H1 (cell line): ENCODE measurements around the gene MYADM. TPM values are rescaled to one million over a fixed set of nuclear protein-coding genes. Genes with fewer than 3 reads are reported as not detected.

Experiments
- ATF3 ChIP-seq: IDR thresholded peaks from 2 replicates; pipeline ENCODE4 v1.6.1; 2011; ENCODE audit warnings: low read depth, mild to moderate bottlenecking, low read length; ENCODE audit not compliant: insufficient read depth
- EGR1 ChIP-seq: IDR thresholded peaks from 2 replicates; pipeline ENCODE4 v1.6.1; 2011; ENCODE audit warnings: low read depth, low read length, borderline replicate concordance
- KDM4A ChIP-seq: IDR thresholded peaks from one replicate; pipeline ENCODE4 v1.7.1; 2012; ENCODE audit warnings: low read depth, mild to moderate bottlenecking, moderate library complexity, low read length, inconsistent platforms; ENCODE audit not compliant: severe bottlenecking
- TEAD4 ChIP-seq: IDR thresholded peaks from 2 replicates; pipeline ENCODE4 v1.6.1; 2012; ENCODE audit warnings: low read depth, low read length, inconsistent platforms, mixed read lengths
- polyA plus RNA-seq, 7 experiments: library from polyadenylated mRNA; depleted of rRNA in 3 of 7; stranded (reverse) in 5 of 7; unstranded in 2 of 7; fragments of >200 nt in 5 of 7; fragments of 200-250 nt in 2 of 7; gene quantifications; 1 replicate in 5 of 7; 2 replicates in 1 of 7; 4 replicates in 1 of 7; pipeline versions ENCODE4 v1.2.1 to v1.2.3, GENCODE V29; 2011 to 2013; ENCODE audit warnings: missing spikeins in 2 of 7, mixed read lengths in 2 of 7
- total RNA-seq: library from RNA; stranded (reverse); fragmentation: NEBNext Ultra II Directional; extraction: Animal tissue kit (Norgen Biotek cat#: 25700); gene quantifications from 2 replicates; pipeline ENCODE4 v1.2.1, GENCODE V29; 2021
- TF ChIP-seq, protein P1 (sequence below): IDR thresholded peaks from 2 replicates; pipeline ENCODE4 v1.6.1; 2012; ENCODE audit warnings: inconsistent platforms

The MYADM gene
- total and polyA plus RNA-seq, 2 of the 8 experiments (the other 6 are each of a cell fraction or from before 2014, with no cell fraction given), result 70.1 to 74.2 TPM

- no peak for TF ChIP-seq EGR1
- 0 out of 2 replicates have a peak, but pooled peaks have one; percentile 13 for TF ChIP-seq TEAD4
- TF ChIP-seq KDM4A, result peak; percentile 28
- TF ChIP-seq, protein P1, sequence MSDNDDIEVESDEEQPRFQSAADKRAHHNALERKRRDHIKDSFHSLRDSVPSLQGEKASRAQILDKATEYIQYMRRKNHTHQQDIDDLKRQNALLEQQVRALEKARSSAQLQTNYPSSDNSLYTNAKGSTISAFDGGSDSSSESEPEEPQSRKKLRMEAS, result peak; percentile 58; the same call in 1 of the 2 replicates
- TF ChIP-seq ATF3, result no peak
These were observed 38.8 kb downstream of the MYADM start (continued) for GRCh38 chr19:53906211-53907192.
